SIG-M5 (cell line): ENCODE results near the gene DIAPH3.

Experiments
- DNase-seq: peaks from one replicate; lab custom pipeline; 2025; lab: John Stamatoyannopoulos, UW

DIAPH3 gene

GRCh38 chr13:60018536-60018935, 145.2 kb downstream of the DIAPH3 start:
- DNase-seq, result no peak

- no peak for DNase-seq
Observed at GRCh38 chr13:60016229-60016628, 147.5 kb downstream of the DIAPH3 start.

- DNase-seq, result no peak
Observed at GRCh38 chr13:60013166-60013565, 150.6 kb downstream of the DIAPH3 start.

- no peak for DNase-seq
Observed at GRCh38 chr13:60012488-60012887, 151.2 kb downstream of the DIAPH3 start.

- no peak for DNase-seq
Observed at GRCh38 chr13:60009300-60010253, 154.2 kb downstream of the DIAPH3 start.

GRCh38 chr13:60001889-60002288, 161.8 kb downstream of the DIAPH3 start:
- no peak for DNase-seq

- no peak for DNase-seq
Observed at GRCh38 chr13:60000976-60001375, 162.8 kb downstream of the DIAPH3 start.

GRCh38 chr13:60000081-60000480, 163.6 kb downstream of the DIAPH3 start:
- DNase-seq, result no peak

GRCh38 chr13:59997976-59998375, 165.8 kb downstream of the DIAPH3 start:
- no peak for DNase-seq

- no peak for DNase-seq
Observed at GRCh38 chr13:59996461-59996980, 167.2 kb downstream of the DIAPH3 start.

- no peak for DNase-seq
Observed at GRCh38 chr13:59991395-59991794, 172.3 kb downstream of the DIAPH3 start.

GRCh38 chr13:59982631-59983382, 180.9 kb downstream of the DIAPH3 start:
- DNase-seq, result no peak

GRCh38 chr13:59979589-59979988, 184.1 kb downstream of the DIAPH3 start:
- no peak for DNase-seq

- DNase-seq, result no peak
Observed at GRCh38 chr13:59978862-59979261, 184.9 kb downstream of the DIAPH3 start.

GRCh38 chr13:59976856-59977255, 186.9 kb downstream of the DIAPH3 start:
- DNase-seq, result no peak

GRCh38 chr13:59975807-59976435, 187.8 kb downstream of the DIAPH3 start:
- DNase-seq, result no peak

- no peak for DNase-seq
Observed at GRCh38 chr13:59970847-59971246, 192.9 kb downstream of the DIAPH3 start.

- no peak for DNase-seq
Observed at GRCh38 chr13:59963827-59964226, 199.9 kb downstream of the DIAPH3 start.

GRCh38 chr13:59963383-59963782, 200.3 kb downstream of the DIAPH3 start:
- no peak for DNase-seq

- no peak for DNase-seq
Observed at GRCh38 chr13:59962343-59962742, 201.4 kb downstream of the DIAPH3 start.

- no peak for DNase-seq
Observed at GRCh38 chr13:59960683-59961082, 203.0 kb downstream of the DIAPH3 start.

- no peak for DNase-seq
Observed at GRCh38 chr13:59957438-59957837, 206.3 kb downstream of the DIAPH3 start.
